GM23338 (cell line): ENCODE results near the gene CHST13. TPM values are rescaled to one million over a fixed set of nuclear protein-coding genes. Genes with fewer than 3 reads are reported as not detected.

Source experiments
- ATAC-seq: fragments of 200-7000 bp; cut with Tn5 transposase; 3 replicates; pipeline ENCODE4 v1.9.1; 2020
- DNase-seq: peaks from one replicate; pipeline ENCODE4 v3.0.0-alpha.2; 2015; ENCODE audit warnings: low spot score
- H2AFZ ChIP-seq: fragments of 200-600 bp; sonication (generic); 2 replicates; pipeline ENCODE4 v1.8.0; 2016; ENCODE audit warnings: antibody characterized with exemption, mild to moderate bottlenecking, moderate library complexity
- H3F3A ChIP-seq: fragments of 200-600 bp; sonication (generic); replicated peaks from 2 replicates; pipeline ENCODE4 v1.8.0; 2017; ENCODE audit warnings: antibody characterized with exemption, mixed run types, low read depth
- H3K27ac ChIP-seq: fragments of 200-600 bp; sonication (generic); 2 replicates; pipeline ENCODE4 v1.6.1; 2016; ENCODE audit warnings: low read depth
- H3K27me3 ChIP-seq: fragments of 200-600 bp; sonication (generic); 2 replicates; pipeline ENCODE4 v1.8.0; 2016; ENCODE audit warnings: mild to moderate bottlenecking, mixed run types, moderate library complexity; ENCODE audit not compliant: insufficient read depth
- H3K36me3 ChIP-seq: fragments of 200-600 bp; sonication (generic); 2 replicates; pipeline ENCODE4 v1.8.0; 2016; ENCODE audit warnings: mild to moderate bottlenecking; ENCODE audit not compliant: insufficient read depth
- H3K4me1 ChIP-seq: fragments of 200-600 bp; sonication (generic); 2 replicates; pipeline ENCODE4 v1.8.0; 2016; ENCODE audit warnings: mild to moderate bottlenecking, moderate library complexity; ENCODE audit not compliant: insufficient read depth
- H3K4me2 ChIP-seq: fragments of 200-600 bp; sonication (generic); 2 replicates; pipeline ENCODE4 v1.7.1; 2017; ENCODE audit warnings: mixed run types
- H3K4me3 ChIP-seq: fragments of 200-600 bp; sonication (generic); 2 replicates; pipeline ENCODE4 v1.6.1; 2016; ENCODE audit warnings: mixed run types
- H3K79me2 ChIP-seq: fragments of 200-600 bp; sonication (generic); replicated peaks from 2 replicates; pipeline ENCODE4 v1.8.0; 2017; ENCODE audit warnings: mild to moderate bottlenecking; ENCODE audit not compliant: insufficient read depth
- H3K9me2 ChIP-seq: fragments of 200-600 bp; sonication (generic); 2 replicates; pipeline ENCODE4 v1.8.0; 2017; ENCODE audit not compliant: insufficient read depth
- H4K20me1 ChIP-seq: fragments of 200-600 bp; sonication (generic); replicated peaks from 2 replicates; pipeline ENCODE4 v1.8.0; 2017; ENCODE audit warnings: mild to moderate bottlenecking; ENCODE audit not compliant: insufficient read depth
- H3K27ac Mint-ChIP-seq: 2 replicates; pipeline ENCODE4 v1.8.0; 2020; ENCODE audit warnings: inconsistent platforms, mild to moderate bottlenecking, moderate library complexity, mixed read lengths
- H3K27me3 Mint-ChIP-seq: 3 replicates; pipeline ENCODE4 v1.8.0; 2022; ENCODE audit warnings: low read depth, mild to moderate bottlenecking, moderate library complexity, mixed read lengths, inconsistent platforms; ENCODE audit not compliant: insufficient read depth, poor library complexity
- H3K36me3 Mint-ChIP-seq: 3 replicates; pipeline ENCODE4 v1.8.0; 2021; ENCODE audit warnings: low read depth, mild to moderate bottlenecking, inconsistent platforms, moderate library complexity, mixed read lengths
- H3K4me1 Mint-ChIP-seq: 3 replicates; pipeline ENCODE4 v1.8.0; 2020; ENCODE audit warnings: mild to moderate bottlenecking, inconsistent platforms, mixed read lengths
- H3K4me3 Mint-ChIP-seq: 3 replicates; pipeline ENCODE4 v1.8.0; 2021; ENCODE audit warnings: moderate library complexity, mild to moderate bottlenecking, inconsistent platforms, mixed read lengths
- H3K9me3 Mint-ChIP-seq: 3 replicates; pipeline ENCODE4 v1.8.0; 2020; ENCODE audit warnings: moderate library complexity, mild to moderate bottlenecking, inconsistent platforms, mixed read lengths
- ETS1 ChIP-seq: IDR thresholded peaks from 2 replicates; pipeline ENCODE4 v1.6.1; 2016; ENCODE audit warnings: antibody characterized with exemption
- JUNB ChIP-seq: IDR thresholded peaks from one replicate; pipeline ENCODE4 v1.6.1; 2016; ENCODE audit warnings: antibody characterized with exemption; ENCODE audit not compliant: unreplicated experiment
- NANOG ChIP-seq: IDR thresholded peaks from 2 replicates; pipeline ENCODE4 v1.6.1; 2016; ENCODE audit warnings: antibody characterized with exemption, borderline replicate concordance
- ZNF114 ChIP-seq: fragments of 250-450 bp; sonication (Bioruptor Pico); IDR thresholded peaks from 2 replicates; pipeline ENCODE4 v1.5.0; 2020; ENCODE audit warnings: mild to moderate bottlenecking, moderate library complexity
- ZNF331 ChIP-seq: fragments of 250-450 bp; sonication (Bioruptor Pico); IDR thresholded peaks from 2 replicates; pipeline ENCODE4 v1.5.0; 2020; ENCODE audit warnings: low read depth, mild to moderate bottlenecking, moderate library complexity
- ZNF462 ChIP-seq: fragments of 250-450 bp; sonication (Bioruptor Pico); IDR thresholded peaks from 2 replicates; pipeline ENCODE4 v1.5.0; 2020; ENCODE audit warnings: mild to moderate bottlenecking, moderate library complexity
- polyA plus RNA-seq: library from polyadenylated mRNA; unstranded; fragments of >200 nt; fragmentation: Nextera tagmentation; extraction: Ambion mirVana; gene quantifications from 2 replicates; pipeline ENCODE4 v1.2.1, GENCODE V29; 2016
- total RNA-seq: library from RNA; depleted of rRNA; stranded (reverse); fragments of >200 nt; shearing (Covaris generic); gene quantifications from 2 replicates; pipeline ENCODE4 v1.2.3, GENCODE V29; 2014

CHST13 gene
- total and polyA plus RNA-seq, 2 experiments from 2014 or later: 3.7 to 8.4 TPM

- Histone ChIP-seq H3K4me2 (no peak overlapping the region), H3K4me1 (no peaks in the 10 kb centered on the region), H3K36me3 (no peaks in the 10 kb centered on the region), H3K27ac (no peak overlapping the region), H3K4me3 (no peak overlapping the region), H4K20me1 (no peaks in the 10 kb centered on the region), H3K79me2 (no peaks in the 10 kb centered on the region), H3K9me2 (no peaks in the 10 kb centered on the region), H2AFZ (no peak overlapping the region), H3K27me3 (peaks cover 11% of the 10 kb centered on the region; the same call in 1 of the 2 replicates), H3F3A (0 out of 2 replicates have a peak, but pooled peaks cover 5% of the 10 kb centered on the region)
- no peaks in the 10 kb centered on the region for H3K9me3 Mint-ChIP-seq
- H3K27me3 Mint-ChIP-seq: peaks cover 9% of the 10 kb centered on the region
- ATAC-seq: no peak
- peaks cover 3% of the 10 kb centered on the region; the same call in 1 of the 3 replicates for H3K36me3 Mint-ChIP-seq
- no peak overlapping the region; the same call in 1 of the 2 replicates for H3K27ac Mint-ChIP-seq
- H3K4me3 Mint-ChIP-seq: no peak overlapping the region
- no peak for TF ChIP-seq NANOG
- TF ChIP-seq ETS1: no peak
- no peak for TF ChIP-seq JUNB
- no peak for TF ChIP-seq ZNF462
- TF ChIP-seq ZNF114 (CRISPR knock-in tag): no peak
- no peak for TF ChIP-seq ZNF331 (CRISPR knock-in tag)
- DNase-seq: no peak
- H3K4me1 Mint-ChIP-seq: no peaks in the 10 kb centered on the region; the same call in 2 of the 3 replicates
Measured at GRCh38 chr3:126537116-126537729, 13.3 kb downstream of the CHST13 start.
